GM18517 (cell line): ENCODE results near the gene PLCL1.
"Not testable (repeated sequence)": the region's sequence is repeated elsewhere in the genome, so short reads cannot be mapped to it uniquely, and the experiment has no call there.

ENCODE experiments used
- ATAC-seq: cut with Tn5 transposase; IDR thresholded peaks from one replicate; pipeline ENCODE4 v1.9.1; 2021; ENCODE audit warnings: mild to moderate bottlenecking, moderate library complexity; ENCODE audit not compliant: unreplicated experiment

PLCL1 gene

GRCh38 chr2:197809064-197809463 is 4.7 kb downstream of the PLCL1 start:
- ATAC-seq, result no peak

- ATAC-seq, result no peak
Observed at GRCh38 chr2:197810016-197810415, 5.6 kb downstream of the PLCL1 start.

- no peak for ATAC-seq
Observed at GRCh38 chr2:197810491-197810890, 6.1 kb downstream of the PLCL1 start.

GRCh38 chr2:197813093-197813787 is 8.8 kb downstream of the PLCL1 start:
- ATAC-seq, result no peak

- ATAC-seq, result no peak
Observed at GRCh38 chr2:197814526-197814925, 10.1 kb downstream of the PLCL1 start.

GRCh38 chr2:197821550-197822289 is 17.3 kb downstream of the PLCL1 start:
- no peak for ATAC-seq

GRCh38 chr2:197822333-197822732 is 17.9 kb downstream of the PLCL1 start:
- ATAC-seq, result no peak

GRCh38 chr2:197827618-197828017 is 23.2 kb downstream of the PLCL1 start:
- ATAC-seq, result no peak

GRCh38 chr2:197828464-197829135 is 24.2 kb downstream of the PLCL1 start:
- ATAC-seq, result no peak

- not testable (repeated sequence) for ATAC-seq
Observed at GRCh38 chr2:197834771-197835170, 30.4 kb downstream of the PLCL1 start.

GRCh38 chr2:197835293-197835692 is 30.9 kb downstream of the PLCL1 start:
- ATAC-seq, result no peak

GRCh38 chr2:197838036-197838435 is 33.6 kb downstream of the PLCL1 start:
- peak; percentile 99 for ATAC-seq

GRCh38 chr2:197838579-197838978 is 34.2 kb downstream of the PLCL1 start:
- ATAC-seq, result no peak

- ATAC-seq, result no peak
Observed at GRCh38 chr2:197839327-197839726, 34.9 kb downstream of the PLCL1 start.

GRCh38 chr2:197839856-197840255 is 35.5 kb downstream of the PLCL1 start:
- no peak for ATAC-seq

- no peak for ATAC-seq
Observed at GRCh38 chr2:197846128-197846527, 41.7 kb downstream of the PLCL1 start.

GRCh38 chr2:197846777-197847176 is 42.4 kb downstream of the PLCL1 start:
- ATAC-seq, result no peak

GRCh38 chr2:197847651-197848401 is 43.4 kb downstream of the PLCL1 start:
- ATAC-seq, result no peak

- ATAC-seq, result no peak
Observed at GRCh38 chr2:197848602-197849001, 44.2 kb downstream of the PLCL1 start.

GRCh38 chr2:197850882-197851450 is 46.6 kb downstream of the PLCL1 start:
- ATAC-seq, result no peak

- no peak for ATAC-seq
Observed at GRCh38 chr2:197851451-197851850, 47.1 kb downstream of the PLCL1 start.
